GM23338 (cell line): ENCODE data around the gene FBLN5.

ENCODE experiments used
- EZH2 ChIP-seq: fragments of 200-600 bp; sonication (generic); IDR thresholded peaks from one replicate; pipeline ENCODE4 v1.8.0; 2017; ENCODE audit warnings: antibody characterized with exemption, mild to moderate bottlenecking, low read depth; ENCODE audit not compliant: unreplicated experiment
- JUNB ChIP-seq: IDR thresholded peaks from one replicate; pipeline ENCODE4 v1.6.1; 2016; ENCODE audit warnings: antibody characterized with exemption; ENCODE audit not compliant: unreplicated experiment
- POLR2AphosphoS5 ChIP-seq: IDR thresholded peaks from 2 replicates; pipeline ENCODE4 v1.6.1; 2016; ENCODE audit warnings: antibody characterized with exemption, low read depth
- TF ChIP-seq, protein P1 (sequence below), 2 experiments: fragments of 200-600 bp in 1 of 2; sonication (generic) in 1 of 2; conservative IDR thresholded peaks; 2 replicates each; pipeline versions ENCODE4 v1.5.1 to v1.6.1; 2016 to 2017; ENCODE audit warnings: antibody characterized with exemption in 2 of 2, low read depth in 2 of 2, mild to moderate bottlenecking in 2 of 2, moderate library complexity in 1 of 2
- TF ChIP-seq, protein P2 (sequence below): IDR thresholded peaks from one replicate; pipeline ENCODE4 v1.6.1; 2018; ENCODE audit warnings: antibody characterized with exemption; ENCODE audit not compliant: unreplicated experiment

- TF ChIP-seq JUNB: no peak
- TF ChIP-seq, protein P1, sequence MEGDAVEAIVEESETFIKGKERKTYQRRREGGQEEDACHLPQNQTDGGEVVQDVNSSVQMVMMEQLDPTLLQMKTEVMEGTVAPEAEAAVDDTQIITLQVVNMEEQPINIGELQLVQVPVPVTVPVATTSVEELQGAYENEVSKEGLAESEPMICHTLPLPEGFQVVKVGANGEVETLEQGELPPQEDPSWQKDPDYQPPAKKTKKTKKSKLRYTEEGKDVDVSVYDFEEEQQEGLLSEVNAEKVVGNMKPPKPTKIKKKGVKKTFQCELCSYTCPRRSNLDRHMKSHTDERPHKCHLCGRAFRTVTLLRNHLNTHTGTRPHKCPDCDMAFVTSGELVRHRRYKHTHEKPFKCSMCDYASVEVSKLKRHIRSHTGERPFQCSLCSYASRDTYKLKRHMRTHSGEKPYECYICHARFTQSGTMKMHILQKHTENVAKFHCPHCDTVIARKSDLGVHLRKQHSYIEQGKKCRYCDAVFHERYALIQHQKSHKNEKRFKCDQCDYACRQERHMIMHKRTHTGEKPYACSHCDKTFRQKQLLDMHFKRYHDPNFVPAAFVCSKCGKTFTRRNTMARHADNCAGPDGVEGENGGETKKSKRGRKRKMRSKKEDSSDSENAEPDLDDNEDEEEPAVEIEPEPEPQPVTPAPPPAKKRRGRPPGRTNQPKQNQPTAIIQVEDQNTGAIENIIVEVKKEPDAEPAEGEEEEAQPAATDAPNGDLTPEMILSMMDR (conservative IDR thresholded peaks at IDR 0.05; ENCODE audit: low read depth in 2 of 2): no peak
- TF ChIP-seq EZH2: no peak
- TF ChIP-seq, protein P2, sequence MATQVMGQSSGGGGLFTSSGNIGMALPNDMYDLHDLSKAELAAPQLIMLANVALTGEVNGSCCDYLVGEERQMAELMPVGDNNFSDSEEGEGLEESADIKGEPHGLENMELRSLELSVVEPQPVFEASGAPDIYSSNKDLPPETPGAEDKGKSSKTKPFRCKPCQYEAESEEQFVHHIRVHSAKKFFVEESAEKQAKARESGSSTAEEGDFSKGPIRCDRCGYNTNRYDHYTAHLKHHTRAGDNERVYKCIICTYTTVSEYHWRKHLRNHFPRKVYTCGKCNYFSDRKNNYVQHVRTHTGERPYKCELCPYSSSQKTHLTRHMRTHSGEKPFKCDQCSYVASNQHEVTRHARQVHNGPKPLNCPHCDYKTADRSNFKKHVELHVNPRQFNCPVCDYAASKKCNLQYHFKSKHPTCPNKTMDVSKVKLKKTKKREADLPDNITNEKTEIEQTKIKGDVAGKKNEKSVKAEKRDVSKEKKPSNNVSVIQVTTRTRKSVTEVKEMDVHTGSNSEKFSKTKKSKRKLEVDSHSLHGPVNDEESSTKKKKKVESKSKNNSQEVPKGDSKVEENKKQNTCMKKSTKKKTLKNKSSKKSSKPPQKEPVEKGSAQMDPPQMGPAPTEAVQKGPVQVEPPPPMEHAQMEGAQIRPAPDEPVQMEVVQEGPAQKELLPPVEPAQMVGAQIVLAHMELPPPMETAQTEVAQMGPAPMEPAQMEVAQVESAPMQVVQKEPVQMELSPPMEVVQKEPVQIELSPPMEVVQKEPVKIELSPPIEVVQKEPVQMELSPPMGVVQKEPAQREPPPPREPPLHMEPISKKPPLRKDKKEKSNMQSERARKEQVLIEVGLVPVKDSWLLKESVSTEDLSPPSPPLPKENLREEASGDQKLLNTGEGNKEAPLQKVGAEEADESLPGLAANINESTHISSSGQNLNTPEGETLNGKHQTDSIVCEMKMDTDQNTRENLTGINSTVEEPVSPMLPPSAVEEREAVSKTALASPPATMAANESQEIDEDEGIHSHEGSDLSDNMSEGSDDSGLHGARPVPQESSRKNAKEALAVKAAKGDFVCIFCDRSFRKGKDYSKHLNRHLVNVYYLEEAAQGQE: no peak
- TF ChIP-seq POLR2AphosphoS5: no peak
Observed at GRCh38 chr14:91885113-91885712, 62.3 kb downstream of the FBLN5 start.
